SK-N-SH treated with all-trans-retinoic acid at 6 μM for 48 hours (cell line): Measurements from ENCODE around the gene EPHB2.

Experiments used
- GLIS3 ChIP-seq: fragments of 250-450 bp; sonication (Bioruptor Pico); IDR thresholded peaks from 2 replicates; pipeline ENCODE4 v1.5.0; 2020; ENCODE audit warnings: mild to moderate bottlenecking, moderate library complexity
- OSR1 ChIP-seq: fragments of 250-450 bp; sonication (Bioruptor Pico); IDR thresholded peaks from 2 replicates; pipeline ENCODE4 v1.8.0; 2022; ENCODE audit warnings: moderate library complexity, mild to moderate bottlenecking, inconsistent platforms
- PPARA ChIP-seq: fragments of 250-450 bp; sonication (Bioruptor Pico); IDR thresholded peaks from 2 replicates; pipeline ENCODE4 v1.5.0; 2020; ENCODE audit warnings: mild to moderate bottlenecking, borderline replicate concordance
- RARB ChIP-seq: fragments of 250-450 bp; sonication (Bioruptor Pico); IDR thresholded peaks from 2 replicates; pipeline ENCODE4 v1.8.0; 2021; ENCODE audit warnings: mild to moderate bottlenecking, moderate library complexity
- TCF4 ChIP-seq: fragments of 250-450 bp; sonication (Bioruptor Pico); IDR thresholded peaks from 2 replicates; pipeline ENCODE4 v1.8.0; 2021; ENCODE audit warnings: mild to moderate bottlenecking, moderate library complexity, borderline replicate concordance
- ZC3H10 ChIP-seq: fragments of 250-450 bp; sonication (Bioruptor Pico); IDR thresholded peaks from 2 replicates; pipeline ENCODE4 v1.5.1; 2021; ENCODE audit warnings: mild to moderate bottlenecking, moderate library complexity
- ZFP30 ChIP-seq: fragments of 450-650 bp; formaldehyde crosslinking; IDR thresholded peaks from 2 replicates; pipeline ENCODE4 v1.5.0; 2022; ENCODE audit warnings: mild to moderate bottlenecking, moderate library complexity
- ZNF70 ChIP-seq: fragments of 450-650 bp; formaldehyde crosslinking; IDR thresholded peaks from 2 replicates; pipeline ENCODE4 v1.5.0; 2020; ENCODE audit warnings: mild to moderate bottlenecking, moderate library complexity
- ZNF8 ChIP-seq: fragments of 450-650 bp; formaldehyde crosslinking; IDR thresholded peaks from 2 replicates; pipeline ENCODE4 v1.5.0; 2020; ENCODE audit warnings: mild to moderate bottlenecking, moderate library complexity
- TF ChIP-seq, protein P1 (sequence below): fragments of 250-450 bp; sonication (Bioruptor Pico); IDR thresholded peaks from 2 replicates; pipeline ENCODE4 v1.5.1; 2020; ENCODE audit warnings: low read depth, mild to moderate bottlenecking, moderate library complexity
- TF ChIP-seq, protein P2 (sequence below): fragments of 250-450 bp; sonication (Bioruptor Pico); IDR thresholded peaks from 2 replicates; pipeline ENCODE4 v1.8.0; 2020; ENCODE audit warnings: mild to moderate bottlenecking, moderate library complexity, borderline replicate concordance
- TF ChIP-seq, protein P3 (sequence below): fragments of 250-450 bp; sonication (Bioruptor Pico); IDR thresholded peaks from 2 replicates; pipeline ENCODE4 v1.5.1; 2021; ENCODE audit warnings: mild to moderate bottlenecking, moderate library complexity
- TF ChIP-seq, protein P4 (sequence below): fragments of 250-450 bp; sonication (Bioruptor Pico); IDR thresholded peaks from 2 replicates; pipeline ENCODE4 v1.5.0; 2020; ENCODE audit warnings: mild to moderate bottlenecking, moderate library complexity
- TF ChIP-seq, protein P5 (sequence below): fragments of 250-450 bp; sonication (Bioruptor Pico); IDR thresholded peaks from 2 replicates; pipeline ENCODE4 v1.8.0; 2021; ENCODE audit warnings: low read depth, mild to moderate bottlenecking, moderate library complexity, borderline replicate concordance

DNA sequence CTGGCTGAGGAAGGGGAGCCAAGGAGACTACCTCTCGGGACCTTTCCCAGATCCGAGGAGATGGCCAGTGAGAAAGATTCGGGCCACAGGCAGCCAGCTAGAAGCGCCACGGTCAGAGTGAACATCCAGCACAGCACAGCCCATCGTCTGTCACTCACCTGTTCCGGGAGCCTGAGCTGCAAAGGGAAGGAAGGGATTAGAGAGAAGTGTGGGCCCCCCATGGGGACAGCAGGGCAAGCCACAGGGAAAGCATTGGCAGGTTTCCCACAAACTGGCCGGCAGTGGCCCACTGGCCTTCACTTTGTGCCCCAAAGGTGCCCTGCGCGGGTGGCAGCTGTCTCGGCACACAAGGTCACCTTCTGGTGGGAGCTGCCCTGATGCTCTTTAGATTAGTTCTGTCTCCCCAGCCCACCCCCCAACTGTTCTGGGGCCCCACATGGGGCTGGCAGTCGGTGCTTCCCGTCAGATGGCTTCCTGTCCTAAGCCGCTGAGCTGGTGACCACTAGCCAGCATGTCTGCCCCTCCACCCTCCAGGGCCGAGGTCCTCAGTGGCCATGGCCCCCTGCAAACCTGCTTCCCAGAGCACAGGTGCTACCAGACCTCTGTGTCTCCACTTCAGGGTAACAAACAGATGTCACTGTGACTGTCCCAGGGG is 205.3 kb downstream of the EPHB2 start:
- TF ChIP-seq, protein P1, sequence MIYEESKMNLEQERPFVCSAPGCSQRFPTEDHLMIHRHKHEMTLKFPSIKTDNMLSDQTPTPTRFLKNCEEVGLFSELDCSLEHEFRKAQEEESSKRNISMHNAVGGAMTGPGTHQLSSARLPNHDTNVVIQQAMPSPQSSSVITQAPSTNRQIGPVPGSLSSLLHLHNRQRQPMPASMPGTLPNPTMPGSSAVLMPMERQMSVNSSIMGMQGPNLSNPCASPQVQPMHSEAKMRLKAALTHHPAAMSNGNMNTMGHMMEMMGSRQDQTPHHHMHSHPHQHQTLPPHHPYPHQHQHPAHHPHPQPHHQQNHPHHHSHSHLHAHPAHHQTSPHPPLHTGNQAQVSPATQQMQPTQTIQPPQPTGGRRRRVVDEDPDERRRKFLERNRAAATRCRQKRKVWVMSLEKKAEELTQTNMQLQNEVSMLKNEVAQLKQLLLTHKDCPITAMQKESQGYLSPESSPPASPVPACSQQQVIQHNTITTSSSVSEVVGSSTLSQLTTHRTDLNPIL (CRISPR knock-in tag): no peak
- no peak for TF ChIP-seq ZNF8 (CRISPR knock-in tag)
- TF ChIP-seq, protein P2, sequence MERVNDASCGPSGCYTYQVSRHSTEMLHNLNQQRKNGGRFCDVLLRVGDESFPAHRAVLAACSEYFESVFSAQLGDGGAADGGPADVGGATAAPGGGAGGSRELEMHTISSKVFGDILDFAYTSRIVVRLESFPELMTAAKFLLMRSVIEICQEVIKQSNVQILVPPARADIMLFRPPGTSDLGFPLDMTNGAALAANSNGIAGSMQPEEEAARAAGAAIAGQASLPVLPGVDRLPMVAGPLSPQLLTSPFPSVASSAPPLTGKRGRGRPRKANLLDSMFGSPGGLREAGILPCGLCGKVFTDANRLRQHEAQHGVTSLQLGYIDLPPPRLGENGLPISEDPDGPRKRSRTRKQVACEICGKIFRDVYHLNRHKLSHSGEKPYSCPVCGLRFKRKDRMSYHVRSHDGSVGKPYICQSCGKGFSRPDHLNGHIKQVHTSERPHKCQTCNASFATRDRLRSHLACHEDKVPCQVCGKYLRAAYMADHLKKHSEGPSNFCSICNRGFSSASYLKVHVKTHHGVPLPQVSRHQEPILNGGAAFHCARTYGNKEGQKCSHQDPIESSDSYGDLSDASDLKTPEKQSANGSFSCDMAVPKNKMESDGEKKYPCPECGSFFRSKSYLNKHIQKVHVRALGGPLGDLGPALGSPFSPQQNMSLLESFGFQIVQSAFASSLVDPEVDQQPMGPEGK (CRISPR knock-in tag): no peak
- no peak for TF ChIP-seq RARB (CRISPR knock-in tag)
- TF ChIP-seq PPARA (CRISPR knock-in tag): no peak
- TF ChIP-seq, protein P3, sequence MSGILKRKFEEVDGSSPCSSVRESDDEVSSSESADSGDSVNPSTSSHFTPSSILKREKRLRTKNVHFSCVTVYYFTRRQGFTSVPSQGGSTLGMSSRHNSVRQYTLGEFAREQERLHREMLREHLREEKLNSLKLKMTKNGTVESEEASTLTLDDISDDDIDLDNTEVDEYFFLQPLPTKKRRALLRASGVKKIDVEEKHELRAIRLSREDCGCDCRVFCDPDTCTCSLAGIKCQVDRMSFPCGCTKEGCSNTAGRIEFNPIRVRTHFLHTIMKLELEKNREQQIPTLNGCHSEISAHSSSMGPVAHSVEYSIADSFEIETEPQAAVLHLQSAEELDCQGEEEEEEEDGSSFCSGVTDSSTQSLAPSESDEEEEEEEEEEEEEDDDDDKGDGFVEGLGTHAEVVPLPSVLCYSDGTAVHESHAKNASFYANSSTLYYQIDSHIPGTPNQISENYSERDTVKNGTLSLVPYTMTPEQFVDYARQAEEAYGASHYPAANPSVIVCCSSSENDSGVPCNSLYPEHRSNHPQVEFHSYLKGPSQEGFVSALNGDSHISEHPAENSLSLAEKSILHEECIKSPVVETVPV (CRISPR knock-in tag): no peak
- TF ChIP-seq, protein P4, sequence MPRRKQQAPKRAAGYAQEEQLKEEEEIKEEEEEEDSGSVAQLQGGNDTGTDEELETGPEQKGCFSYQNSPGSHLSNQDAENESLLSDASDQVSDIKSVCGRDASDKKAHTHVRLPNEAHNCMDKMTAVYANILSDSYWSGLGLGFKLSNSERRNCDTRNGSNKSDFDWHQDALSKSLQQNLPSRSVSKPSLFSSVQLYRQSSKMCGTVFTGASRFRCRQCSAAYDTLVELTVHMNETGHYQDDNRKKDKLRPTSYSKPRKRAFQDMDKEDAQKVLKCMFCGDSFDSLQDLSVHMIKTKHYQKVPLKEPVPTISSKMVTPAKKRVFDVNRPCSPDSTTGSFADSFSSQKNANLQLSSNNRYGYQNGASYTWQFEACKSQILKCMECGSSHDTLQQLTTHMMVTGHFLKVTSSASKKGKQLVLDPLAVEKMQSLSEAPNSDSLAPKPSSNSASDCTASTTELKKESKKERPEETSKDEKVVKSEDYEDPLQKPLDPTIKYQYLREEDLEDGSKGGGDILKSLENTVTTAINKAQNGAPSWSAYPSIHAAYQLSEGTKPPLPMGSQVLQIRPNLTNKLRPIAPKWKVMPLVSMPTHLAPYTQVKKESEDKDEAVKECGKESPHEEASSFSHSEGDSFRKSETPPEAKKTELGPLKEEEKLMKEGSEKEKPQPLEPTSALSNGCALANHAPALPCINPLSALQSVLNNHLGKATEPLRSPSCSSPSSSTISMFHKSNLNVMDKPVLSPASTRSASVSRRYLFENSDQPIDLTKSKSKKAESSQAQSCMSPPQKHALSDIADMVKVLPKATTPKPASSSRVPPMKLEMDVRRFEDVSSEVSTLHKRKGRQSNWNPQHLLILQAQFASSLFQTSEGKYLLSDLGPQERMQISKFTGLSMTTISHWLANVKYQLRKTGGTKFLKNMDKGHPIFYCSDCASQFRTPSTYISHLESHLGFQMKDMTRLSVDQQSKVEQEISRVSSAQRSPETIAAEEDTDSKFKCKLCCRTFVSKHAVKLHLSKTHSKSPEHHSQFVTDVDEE (CRISPR knock-in tag): no peak
- no peak for TF ChIP-seq OSR1 (CRISPR knock-in tag)
- TF ChIP-seq TCF4 (CRISPR knock-in tag): no peak
- TF ChIP-seq ZNF70: no peak
- TF ChIP-seq ZFP30 (CRISPR knock-in tag): no peak
- TF ChIP-seq GLIS3 (CRISPR knock-in tag): no peak
- TF ChIP-seq, protein P5, sequence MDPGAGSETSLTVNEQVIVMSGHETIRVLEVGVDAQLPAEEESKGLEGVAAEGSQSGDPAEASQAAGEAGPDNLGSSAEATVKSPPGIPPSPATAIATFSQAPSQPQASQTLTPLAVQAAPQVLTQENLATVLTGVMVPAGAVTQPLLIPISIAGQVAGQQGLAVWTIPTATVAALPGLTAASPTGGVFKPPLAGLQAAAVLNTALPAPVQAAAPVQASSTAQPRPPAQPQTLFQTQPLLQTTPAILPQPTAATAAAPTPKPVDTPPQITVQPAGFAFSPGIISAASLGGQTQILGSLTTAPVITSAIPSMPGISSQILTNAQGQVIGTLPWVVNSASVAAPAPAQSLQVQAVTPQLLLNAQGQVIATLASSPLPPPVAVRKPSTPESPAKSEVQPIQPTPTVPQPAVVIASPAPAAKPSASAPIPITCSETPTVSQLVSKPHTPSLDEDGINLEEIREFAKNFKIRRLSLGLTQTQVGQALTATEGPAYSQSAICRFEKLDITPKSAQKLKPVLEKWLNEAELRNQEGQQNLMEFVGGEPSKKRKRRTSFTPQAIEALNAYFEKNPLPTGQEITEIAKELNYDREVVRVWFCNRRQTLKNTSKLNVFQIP (CRISPR knock-in tag): no peak
- TF ChIP-seq ZC3H10 (CRISPR knock-in tag): no peak
